GM23338 (cell line): ENCODE results near the gene SMIM26. TPM values are rescaled to one million over a fixed set of nuclear protein-coding genes. Genes with fewer than 3 reads are reported as not detected.

ENCODE experiments used
- ATAC-seq: fragments of 200-7000 bp; cut with Tn5 transposase; 3 replicates; pipeline ENCODE4 v1.9.1; 2020
- DNase-seq: peaks from one replicate; pipeline ENCODE4 v3.0.0-alpha.2; 2015; ENCODE audit warnings: low spot score
- H2AFZ ChIP-seq: fragments of 200-600 bp; sonication (generic); 2 replicates; pipeline ENCODE4 v1.8.0; 2016; ENCODE audit warnings: antibody characterized with exemption, mild to moderate bottlenecking, moderate library complexity
- H3F3A ChIP-seq: fragments of 200-600 bp; sonication (generic); replicated peaks from 2 replicates; pipeline ENCODE4 v1.8.0; 2017; ENCODE audit warnings: antibody characterized with exemption, mixed run types, low read depth
- H3K27ac ChIP-seq: fragments of 200-600 bp; sonication (generic); 2 replicates; pipeline ENCODE4 v1.6.1; 2016; ENCODE audit warnings: low read depth
- H3K27me3 ChIP-seq: fragments of 200-600 bp; sonication (generic); 2 replicates; pipeline ENCODE4 v1.8.0; 2016; ENCODE audit warnings: mild to moderate bottlenecking, mixed run types, moderate library complexity; ENCODE audit not compliant: insufficient read depth
- H3K36me3 ChIP-seq: fragments of 200-600 bp; sonication (generic); 2 replicates; pipeline ENCODE4 v1.8.0; 2016; ENCODE audit warnings: mild to moderate bottlenecking; ENCODE audit not compliant: insufficient read depth
- H3K4me1 ChIP-seq: fragments of 200-600 bp; sonication (generic); 2 replicates; pipeline ENCODE4 v1.8.0; 2016; ENCODE audit warnings: mild to moderate bottlenecking, moderate library complexity; ENCODE audit not compliant: insufficient read depth
- H3K4me2 ChIP-seq: fragments of 200-600 bp; sonication (generic); 2 replicates; pipeline ENCODE4 v1.7.1; 2017; ENCODE audit warnings: mixed run types
- H3K4me3 ChIP-seq: fragments of 200-600 bp; sonication (generic); 2 replicates; pipeline ENCODE4 v1.6.1; 2016; ENCODE audit warnings: mixed run types
- H3K79me2 ChIP-seq: fragments of 200-600 bp; sonication (generic); replicated peaks from 2 replicates; pipeline ENCODE4 v1.8.0; 2017; ENCODE audit warnings: mild to moderate bottlenecking; ENCODE audit not compliant: insufficient read depth
- H3K9me2 ChIP-seq: fragments of 200-600 bp; sonication (generic); 2 replicates; pipeline ENCODE4 v1.8.0; 2017; ENCODE audit not compliant: insufficient read depth
- H4K20me1 ChIP-seq: fragments of 200-600 bp; sonication (generic); replicated peaks from 2 replicates; pipeline ENCODE4 v1.8.0; 2017; ENCODE audit warnings: mild to moderate bottlenecking; ENCODE audit not compliant: insufficient read depth
- H3K27ac Mint-ChIP-seq: 2 replicates; pipeline ENCODE4 v1.8.0; 2020; ENCODE audit warnings: inconsistent platforms, mild to moderate bottlenecking, moderate library complexity, mixed read lengths
- H3K27me3 Mint-ChIP-seq: 3 replicates; pipeline ENCODE4 v1.8.0; 2022; ENCODE audit warnings: low read depth, mild to moderate bottlenecking, moderate library complexity, mixed read lengths, inconsistent platforms; ENCODE audit not compliant: insufficient read depth, poor library complexity
- H3K36me3 Mint-ChIP-seq: 3 replicates; pipeline ENCODE4 v1.8.0; 2021; ENCODE audit warnings: low read depth, mild to moderate bottlenecking, inconsistent platforms, moderate library complexity, mixed read lengths
- H3K4me1 Mint-ChIP-seq: 3 replicates; pipeline ENCODE4 v1.8.0; 2020; ENCODE audit warnings: mild to moderate bottlenecking, inconsistent platforms, mixed read lengths
- H3K4me3 Mint-ChIP-seq: 3 replicates; pipeline ENCODE4 v1.8.0; 2021; ENCODE audit warnings: moderate library complexity, mild to moderate bottlenecking, inconsistent platforms, mixed read lengths
- H3K9me3 Mint-ChIP-seq: 3 replicates; pipeline ENCODE4 v1.8.0; 2020; ENCODE audit warnings: moderate library complexity, mild to moderate bottlenecking, inconsistent platforms, mixed read lengths
- CREB1 ChIP-seq: fragments of 250-450 bp; sonication (Bioruptor Pico); IDR thresholded peaks from 2 replicates; pipeline ENCODE4 v1.5.0; 2020; ENCODE audit warnings: low read depth, mild to moderate bottlenecking, moderate library complexity
- EZH2 ChIP-seq: fragments of 200-600 bp; sonication (generic); IDR thresholded peaks from one replicate; pipeline ENCODE4 v1.8.0; 2017; ENCODE audit warnings: antibody characterized with exemption, mild to moderate bottlenecking, low read depth; ENCODE audit not compliant: unreplicated experiment
- EZH2phosphoT487 ChIP-seq: fragments of 200-600 bp; sonication (generic); IDR thresholded peaks from one replicate; pipeline ENCODE4 v1.8.1; 2018; ENCODE audit warnings: antibody characterized with exemption; ENCODE audit not compliant: unreplicated experiment
- JUNB ChIP-seq: IDR thresholded peaks from one replicate; pipeline ENCODE4 v1.6.1; 2016; ENCODE audit warnings: antibody characterized with exemption; ENCODE audit not compliant: unreplicated experiment
- NANOG ChIP-seq: IDR thresholded peaks from 2 replicates; pipeline ENCODE4 v1.6.1; 2016; ENCODE audit warnings: antibody characterized with exemption, borderline replicate concordance
- POLR2AphosphoS5 ChIP-seq: IDR thresholded peaks from 2 replicates; pipeline ENCODE4 v1.6.1; 2016; ENCODE audit warnings: antibody characterized with exemption, low read depth
- ZNF114 ChIP-seq: fragments of 250-450 bp; sonication (Bioruptor Pico); IDR thresholded peaks from 2 replicates; pipeline ENCODE4 v1.5.0; 2020; ENCODE audit warnings: mild to moderate bottlenecking, moderate library complexity
- ZNF331 ChIP-seq: fragments of 250-450 bp; sonication (Bioruptor Pico); IDR thresholded peaks from 2 replicates; pipeline ENCODE4 v1.5.0; 2020; ENCODE audit warnings: low read depth, mild to moderate bottlenecking, moderate library complexity
- polyA plus RNA-seq: library from polyadenylated mRNA; unstranded; fragments of >200 nt; fragmentation: Nextera tagmentation; extraction: Ambion mirVana; gene quantifications from 2 replicates; pipeline ENCODE4 v1.2.1, GENCODE V29; 2016
- total RNA-seq: library from RNA; depleted of rRNA; stranded (reverse); fragments of >200 nt; shearing (Covaris generic); gene quantifications from 2 replicates; pipeline ENCODE4 v1.2.3, GENCODE V29; 2014
- TF ChIP-seq, protein P1 (sequence below), 2 experiments: fragments of 200-600 bp in 1 of 2; sonication (generic) in 1 of 2; conservative IDR thresholded peaks; 2 replicates each; pipeline versions ENCODE4 v1.5.1 to v1.6.1; 2016 to 2017; ENCODE audit warnings: antibody characterized with exemption in 2 of 2, low read depth in 2 of 2, mild to moderate bottlenecking in 2 of 2, moderate library complexity in 1 of 2
- TF ChIP-seq, protein P2 (sequence below): IDR thresholded peaks from one replicate; pipeline ENCODE4 v1.6.1; 2018; ENCODE audit warnings: antibody characterized with exemption; ENCODE audit not compliant: unreplicated experiment

The SMIM26 gene
- total and polyA plus RNA-seq, 2 experiments from 2014 or later, result 94.3 to 308 TPM

DNA sequence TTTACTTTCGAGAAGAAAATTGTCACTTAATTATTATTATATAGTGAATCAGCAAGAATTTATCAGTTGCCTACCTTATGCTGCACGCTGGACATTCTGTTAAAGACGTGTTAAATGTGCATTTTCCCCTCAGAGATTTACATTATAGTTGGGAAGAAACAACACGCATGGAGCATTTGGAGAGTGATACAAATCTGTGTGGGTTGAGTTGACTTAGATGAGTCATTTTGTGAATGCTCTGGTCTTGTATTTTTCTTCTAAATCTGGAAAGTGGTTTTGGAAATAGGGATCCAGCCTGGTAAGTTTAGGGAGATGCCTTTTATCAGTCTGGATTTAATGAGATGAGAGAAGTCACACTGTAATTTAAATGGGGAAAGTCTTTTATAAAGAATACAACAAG, 24.0 kb upstream of the SMIM26 start:
- peaks cover 58% of the 10 kb centered on the region for H3K36me3 Mint-ChIP-seq
- Histone ChIP-seq H3K36me3 (peaks cover 20% of the 10 kb centered on the region; the same call in 1 of the 2 replicates), H3K27ac (no peak overlapping the region), H2AFZ (no peak overlapping the region), H4K20me1 (peaks cover 5% of the 10 kb centered on the region; the same call in 1 of the 2 replicates), H3K9me2 (no peaks in the 10 kb centered on the region), H3K79me2 (no peaks in the 10 kb centered on the region), H3K4me3 (no peak overlapping the region), H3K4me1 (no peaks in the 10 kb centered on the region), H3K4me2 (no peak overlapping the region), H3K27me3 (no peaks in the 10 kb centered on the region), H3F3A (no peaks in the 10 kb centered on the region)
- ATAC-seq (no peak), DNase-seq (no peak)
- H3K27me3 Mint-ChIP-seq, result peaks cover 6% of the 10 kb centered on the region
- TF ChIP-seq EZH2, result no peak
- TF ChIP-seq CREB1, result no peak
- TF ChIP-seq, protein P1, sequence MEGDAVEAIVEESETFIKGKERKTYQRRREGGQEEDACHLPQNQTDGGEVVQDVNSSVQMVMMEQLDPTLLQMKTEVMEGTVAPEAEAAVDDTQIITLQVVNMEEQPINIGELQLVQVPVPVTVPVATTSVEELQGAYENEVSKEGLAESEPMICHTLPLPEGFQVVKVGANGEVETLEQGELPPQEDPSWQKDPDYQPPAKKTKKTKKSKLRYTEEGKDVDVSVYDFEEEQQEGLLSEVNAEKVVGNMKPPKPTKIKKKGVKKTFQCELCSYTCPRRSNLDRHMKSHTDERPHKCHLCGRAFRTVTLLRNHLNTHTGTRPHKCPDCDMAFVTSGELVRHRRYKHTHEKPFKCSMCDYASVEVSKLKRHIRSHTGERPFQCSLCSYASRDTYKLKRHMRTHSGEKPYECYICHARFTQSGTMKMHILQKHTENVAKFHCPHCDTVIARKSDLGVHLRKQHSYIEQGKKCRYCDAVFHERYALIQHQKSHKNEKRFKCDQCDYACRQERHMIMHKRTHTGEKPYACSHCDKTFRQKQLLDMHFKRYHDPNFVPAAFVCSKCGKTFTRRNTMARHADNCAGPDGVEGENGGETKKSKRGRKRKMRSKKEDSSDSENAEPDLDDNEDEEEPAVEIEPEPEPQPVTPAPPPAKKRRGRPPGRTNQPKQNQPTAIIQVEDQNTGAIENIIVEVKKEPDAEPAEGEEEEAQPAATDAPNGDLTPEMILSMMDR (conservative IDR thresholded peaks at IDR 0.05; ENCODE audit: low read depth in 2 of 2), result no peak
- TF ChIP-seq NANOG, result no peak
- H3K9me3 Mint-ChIP-seq, result no peaks in the 10 kb centered on the region
- H3K27ac Mint-ChIP-seq, result no peak overlapping the region
- no peak overlapping the region for H3K4me3 Mint-ChIP-seq
- no peaks in the 10 kb centered on the region for H3K4me1 Mint-ChIP-seq

DNA sequence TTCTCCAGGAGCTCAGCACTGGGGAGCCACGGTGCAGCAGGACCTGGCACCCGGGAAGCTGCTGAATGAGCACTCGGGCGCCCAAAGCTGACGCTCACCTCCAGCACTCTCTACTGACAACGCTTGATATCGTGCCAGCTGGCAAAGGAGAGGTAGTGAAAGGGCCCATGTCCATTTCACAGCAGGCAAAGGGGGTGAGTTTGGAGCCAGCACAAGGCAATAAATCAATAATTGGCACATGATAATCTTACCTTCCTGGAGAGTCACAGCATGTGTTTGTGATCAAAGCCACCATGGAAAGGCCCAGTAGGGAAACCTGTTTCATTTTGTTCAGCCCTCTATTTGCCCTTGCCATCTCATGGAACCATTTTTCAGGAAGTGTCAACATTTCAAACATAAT, 23.3 kb upstream of the SMIM26 start:
- peaks cover 23% of the 10 kb centered on the region for H3K36me3 ChIP-seq
- H3K4me1 Mint-ChIP-seq, result no peaks in the 10 kb centered on the region
- H3K9me3 Mint-ChIP-seq, result no peaks in the 10 kb centered on the region
- peaks cover 3% of the 10 kb centered on the region for H3K27me3 Mint-ChIP-seq
- H3K27ac Mint-ChIP-seq, result no peak overlapping the region
- H3K9me2 ChIP-seq, result no peaks in the 10 kb centered on the region
- H4K20me1 ChIP-seq, result peaks cover 5% of the 10 kb centered on the region; the same call in 1 of the 2 replicates
- no peaks in the 10 kb centered on the region for H3K27me3 ChIP-seq
- H3K79me2 ChIP-seq, result no peaks in the 10 kb centered on the region
- H3K4me3 ChIP-seq, result no peak overlapping the region
- H3K4me1 ChIP-seq, result no peaks in the 10 kb centered on the region
- H3F3A ChIP-seq, result no peaks in the 10 kb centered on the region
- no peak overlapping the region for H3K4me3 Mint-ChIP-seq
- no peak overlapping the region for H3K4me2 ChIP-seq
- no peak overlapping the region for H3K27ac ChIP-seq
- no peak overlapping the region for H2AFZ ChIP-seq
- no peak for DNase-seq
- ATAC-seq, result no peak
- no peak for TF ChIP-seq NANOG
- TF ChIP-seq JUNB, result no peak
- no peak for TF ChIP-seq CREB1
- TF ChIP-seq POLR2AphosphoS5, result no peak
- no peak for TF ChIP-seq EZH2phosphoT487
- TF ChIP-seq, protein P1 (conservative IDR thresholded peaks at IDR 0.05; ENCODE audit: low read depth in 2 of 2), result no peak
- no peak for TF ChIP-seq ZNF114 (CRISPR knock-in tag)
- no peak for TF ChIP-seq ZNF331 (CRISPR knock-in tag)
- TF ChIP-seq, protein P2, sequence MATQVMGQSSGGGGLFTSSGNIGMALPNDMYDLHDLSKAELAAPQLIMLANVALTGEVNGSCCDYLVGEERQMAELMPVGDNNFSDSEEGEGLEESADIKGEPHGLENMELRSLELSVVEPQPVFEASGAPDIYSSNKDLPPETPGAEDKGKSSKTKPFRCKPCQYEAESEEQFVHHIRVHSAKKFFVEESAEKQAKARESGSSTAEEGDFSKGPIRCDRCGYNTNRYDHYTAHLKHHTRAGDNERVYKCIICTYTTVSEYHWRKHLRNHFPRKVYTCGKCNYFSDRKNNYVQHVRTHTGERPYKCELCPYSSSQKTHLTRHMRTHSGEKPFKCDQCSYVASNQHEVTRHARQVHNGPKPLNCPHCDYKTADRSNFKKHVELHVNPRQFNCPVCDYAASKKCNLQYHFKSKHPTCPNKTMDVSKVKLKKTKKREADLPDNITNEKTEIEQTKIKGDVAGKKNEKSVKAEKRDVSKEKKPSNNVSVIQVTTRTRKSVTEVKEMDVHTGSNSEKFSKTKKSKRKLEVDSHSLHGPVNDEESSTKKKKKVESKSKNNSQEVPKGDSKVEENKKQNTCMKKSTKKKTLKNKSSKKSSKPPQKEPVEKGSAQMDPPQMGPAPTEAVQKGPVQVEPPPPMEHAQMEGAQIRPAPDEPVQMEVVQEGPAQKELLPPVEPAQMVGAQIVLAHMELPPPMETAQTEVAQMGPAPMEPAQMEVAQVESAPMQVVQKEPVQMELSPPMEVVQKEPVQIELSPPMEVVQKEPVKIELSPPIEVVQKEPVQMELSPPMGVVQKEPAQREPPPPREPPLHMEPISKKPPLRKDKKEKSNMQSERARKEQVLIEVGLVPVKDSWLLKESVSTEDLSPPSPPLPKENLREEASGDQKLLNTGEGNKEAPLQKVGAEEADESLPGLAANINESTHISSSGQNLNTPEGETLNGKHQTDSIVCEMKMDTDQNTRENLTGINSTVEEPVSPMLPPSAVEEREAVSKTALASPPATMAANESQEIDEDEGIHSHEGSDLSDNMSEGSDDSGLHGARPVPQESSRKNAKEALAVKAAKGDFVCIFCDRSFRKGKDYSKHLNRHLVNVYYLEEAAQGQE, result no peak
- peaks cover 56% of the 10 kb centered on the region for H3K36me3 Mint-ChIP-seq
